Upper lobe of left lung (tissue), 4 donors: ENCODE data around the gene RCAN3.

Experiments used
- EP300 ChIP-seq, 4 donors: sonication (generic); formaldehyde crosslinking; IDR thresholded peaks; one replicate each; pipeline ENCODE4 v1.5.1; 2017; ENCODE audit warnings: antibody characterized with exemption in 4 of 4, control low read depth in 2 of 4
- POLR2A ChIP-seq, 4 donors: fragments of 450-650 bp; IDR thresholded peaks; one replicate each; pipeline ENCODE4 v1.5.1; 2016 to 2017; ENCODE audit warnings: antibody characterized with exemption in 4 of 4, mild to moderate bottlenecking in 2 of 4
- TF ChIP-seq, protein P1 (sequence below), 6 experiments: fragments of 450-650 bp in 4 of 6; fragments of 200-600 bp in 2 of 6; sonication (generic) in 2 of 6; IDR thresholded peaks; one replicate each; pipeline ENCODE4 v1.5.1; 2016 to 2019; ENCODE audit warnings: antibody characterized with exemption in 6 of 6

DNA sequence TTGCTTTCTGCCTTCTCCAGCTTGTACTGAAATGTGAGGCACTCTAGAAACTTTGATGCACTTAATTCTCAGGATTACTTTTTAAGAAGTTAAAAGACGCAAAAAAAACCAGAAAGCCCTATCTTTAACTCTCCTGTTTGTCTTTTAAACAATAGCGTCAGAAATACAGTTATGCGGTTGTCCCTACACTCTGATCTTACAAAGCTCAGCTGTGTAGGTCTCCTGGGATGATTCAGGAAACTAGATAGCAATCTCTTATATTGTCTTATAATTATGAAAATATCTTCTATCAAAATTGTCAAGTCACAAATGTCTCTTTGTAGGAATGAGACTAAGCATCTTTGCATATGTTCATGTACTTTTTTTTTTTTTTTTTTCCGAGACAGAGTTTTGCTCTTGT is 26.9 kb upstream of the RCAN3 start:
- TF ChIP-seq, protein P1, sequence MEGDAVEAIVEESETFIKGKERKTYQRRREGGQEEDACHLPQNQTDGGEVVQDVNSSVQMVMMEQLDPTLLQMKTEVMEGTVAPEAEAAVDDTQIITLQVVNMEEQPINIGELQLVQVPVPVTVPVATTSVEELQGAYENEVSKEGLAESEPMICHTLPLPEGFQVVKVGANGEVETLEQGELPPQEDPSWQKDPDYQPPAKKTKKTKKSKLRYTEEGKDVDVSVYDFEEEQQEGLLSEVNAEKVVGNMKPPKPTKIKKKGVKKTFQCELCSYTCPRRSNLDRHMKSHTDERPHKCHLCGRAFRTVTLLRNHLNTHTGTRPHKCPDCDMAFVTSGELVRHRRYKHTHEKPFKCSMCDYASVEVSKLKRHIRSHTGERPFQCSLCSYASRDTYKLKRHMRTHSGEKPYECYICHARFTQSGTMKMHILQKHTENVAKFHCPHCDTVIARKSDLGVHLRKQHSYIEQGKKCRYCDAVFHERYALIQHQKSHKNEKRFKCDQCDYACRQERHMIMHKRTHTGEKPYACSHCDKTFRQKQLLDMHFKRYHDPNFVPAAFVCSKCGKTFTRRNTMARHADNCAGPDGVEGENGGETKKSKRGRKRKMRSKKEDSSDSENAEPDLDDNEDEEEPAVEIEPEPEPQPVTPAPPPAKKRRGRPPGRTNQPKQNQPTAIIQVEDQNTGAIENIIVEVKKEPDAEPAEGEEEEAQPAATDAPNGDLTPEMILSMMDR (IDR thresholded peaks at IDR 0.05): no peak
- TF ChIP-seq EP300 (IDR thresholded peaks at IDR 0.05) (no peak), POLR2A (IDR thresholded peaks at IDR 0.05) (no peak)
